Panc1 (cell line): ENCODE data around the gene RASA3.

Experiments used
- POLR2AphosphoS5 ChIP-seq: IDR thresholded peaks from 2 replicates; pipeline ENCODE4 v1.6.1; 2012; ENCODE audit warnings: mild to moderate bottlenecking, low read depth, low read length, moderate library complexity
- SIN3A ChIP-seq: IDR thresholded peaks from 2 replicates; pipeline ENCODE4 v1.6.1; 2012; ENCODE audit warnings: low read depth, mild to moderate bottlenecking, low read length, moderate library complexity, borderline replicate concordance; ENCODE audit not compliant: insufficient read depth
- TCF7L2 ChIP-seq: IDR thresholded peaks from 2 replicates; pipeline ENCODE4 v1.6.1; 2011; ENCODE audit warnings: mild to moderate bottlenecking, low read depth, low read length, inconsistent platforms
- TF ChIP-seq, protein P1 (sequence below): fragments of 450-650 bp; IDR thresholded peaks from 2 replicates; pipeline ENCODE4 v1.5.1; 2017; ENCODE audit warnings: mild to moderate bottlenecking
- TF ChIP-seq, protein P2 (sequence below), 2 experiments: IDR thresholded peaks; 2 replicates each; pipeline ENCODE4 v1.6.1; 2011 to 2012; ENCODE audit warnings: low read depth in 2 of 2, control low read depth in 1 of 2, low read length in 1 of 2, mild to moderate bottlenecking in 1 of 2, moderate library complexity in 1 of 2; ENCODE audit not compliant: insufficient read depth in 1 of 2

DNA sequence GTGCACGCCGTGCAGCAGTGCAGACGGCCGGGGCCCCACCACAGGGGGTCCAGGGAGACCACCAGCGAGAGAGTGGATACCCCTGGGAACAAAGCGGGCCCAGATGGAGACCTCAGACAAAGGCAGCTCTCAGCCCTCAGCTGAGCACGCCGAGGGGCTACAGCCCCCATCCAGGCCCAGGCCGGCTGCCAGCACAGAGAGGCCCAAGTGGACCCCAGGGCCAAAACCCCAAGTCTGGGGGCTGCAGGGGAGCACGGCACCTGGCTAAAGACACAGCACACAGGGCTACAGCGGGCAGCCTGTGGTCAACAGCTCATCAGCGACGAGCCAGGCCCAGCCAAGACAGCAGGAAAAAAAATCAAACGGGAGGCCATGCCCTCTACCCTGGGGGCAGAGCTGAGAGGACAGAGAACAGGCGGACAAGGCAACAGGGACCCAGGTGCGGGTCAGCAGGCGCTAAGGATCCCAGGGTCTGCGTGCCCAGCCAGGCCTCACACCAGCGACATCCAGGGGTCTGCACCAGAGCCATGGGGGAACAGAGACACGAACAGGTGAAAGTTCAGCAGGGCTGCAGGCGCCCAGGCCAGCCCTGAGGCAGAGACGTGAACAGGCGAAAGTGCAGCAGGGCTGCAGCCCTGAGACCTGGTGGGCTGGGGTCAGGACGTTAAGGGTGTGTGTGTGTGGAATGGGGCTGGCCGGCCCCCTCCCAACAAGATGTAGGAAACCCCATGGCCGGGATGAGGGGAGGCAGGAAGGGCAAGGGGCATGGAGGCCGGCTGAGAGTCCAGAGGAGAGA lies 34.3 kb downstream of the RASA3 start:
- TF ChIP-seq, protein P1, sequence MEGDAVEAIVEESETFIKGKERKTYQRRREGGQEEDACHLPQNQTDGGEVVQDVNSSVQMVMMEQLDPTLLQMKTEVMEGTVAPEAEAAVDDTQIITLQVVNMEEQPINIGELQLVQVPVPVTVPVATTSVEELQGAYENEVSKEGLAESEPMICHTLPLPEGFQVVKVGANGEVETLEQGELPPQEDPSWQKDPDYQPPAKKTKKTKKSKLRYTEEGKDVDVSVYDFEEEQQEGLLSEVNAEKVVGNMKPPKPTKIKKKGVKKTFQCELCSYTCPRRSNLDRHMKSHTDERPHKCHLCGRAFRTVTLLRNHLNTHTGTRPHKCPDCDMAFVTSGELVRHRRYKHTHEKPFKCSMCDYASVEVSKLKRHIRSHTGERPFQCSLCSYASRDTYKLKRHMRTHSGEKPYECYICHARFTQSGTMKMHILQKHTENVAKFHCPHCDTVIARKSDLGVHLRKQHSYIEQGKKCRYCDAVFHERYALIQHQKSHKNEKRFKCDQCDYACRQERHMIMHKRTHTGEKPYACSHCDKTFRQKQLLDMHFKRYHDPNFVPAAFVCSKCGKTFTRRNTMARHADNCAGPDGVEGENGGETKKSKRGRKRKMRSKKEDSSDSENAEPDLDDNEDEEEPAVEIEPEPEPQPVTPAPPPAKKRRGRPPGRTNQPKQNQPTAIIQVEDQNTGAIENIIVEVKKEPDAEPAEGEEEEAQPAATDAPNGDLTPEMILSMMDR = no peak
- no peak for TF ChIP-seq POLR2AphosphoS5
- no peak for TF ChIP-seq SIN3A
- TF ChIP-seq, protein P2, sequence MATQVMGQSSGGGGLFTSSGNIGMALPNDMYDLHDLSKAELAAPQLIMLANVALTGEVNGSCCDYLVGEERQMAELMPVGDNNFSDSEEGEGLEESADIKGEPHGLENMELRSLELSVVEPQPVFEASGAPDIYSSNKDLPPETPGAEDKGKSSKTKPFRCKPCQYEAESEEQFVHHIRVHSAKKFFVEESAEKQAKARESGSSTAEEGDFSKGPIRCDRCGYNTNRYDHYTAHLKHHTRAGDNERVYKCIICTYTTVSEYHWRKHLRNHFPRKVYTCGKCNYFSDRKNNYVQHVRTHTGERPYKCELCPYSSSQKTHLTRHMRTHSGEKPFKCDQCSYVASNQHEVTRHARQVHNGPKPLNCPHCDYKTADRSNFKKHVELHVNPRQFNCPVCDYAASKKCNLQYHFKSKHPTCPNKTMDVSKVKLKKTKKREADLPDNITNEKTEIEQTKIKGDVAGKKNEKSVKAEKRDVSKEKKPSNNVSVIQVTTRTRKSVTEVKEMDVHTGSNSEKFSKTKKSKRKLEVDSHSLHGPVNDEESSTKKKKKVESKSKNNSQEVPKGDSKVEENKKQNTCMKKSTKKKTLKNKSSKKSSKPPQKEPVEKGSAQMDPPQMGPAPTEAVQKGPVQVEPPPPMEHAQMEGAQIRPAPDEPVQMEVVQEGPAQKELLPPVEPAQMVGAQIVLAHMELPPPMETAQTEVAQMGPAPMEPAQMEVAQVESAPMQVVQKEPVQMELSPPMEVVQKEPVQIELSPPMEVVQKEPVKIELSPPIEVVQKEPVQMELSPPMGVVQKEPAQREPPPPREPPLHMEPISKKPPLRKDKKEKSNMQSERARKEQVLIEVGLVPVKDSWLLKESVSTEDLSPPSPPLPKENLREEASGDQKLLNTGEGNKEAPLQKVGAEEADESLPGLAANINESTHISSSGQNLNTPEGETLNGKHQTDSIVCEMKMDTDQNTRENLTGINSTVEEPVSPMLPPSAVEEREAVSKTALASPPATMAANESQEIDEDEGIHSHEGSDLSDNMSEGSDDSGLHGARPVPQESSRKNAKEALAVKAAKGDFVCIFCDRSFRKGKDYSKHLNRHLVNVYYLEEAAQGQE (IDR thresholded peaks at IDR 0.05; ENCODE audit: insufficient read depth in 1 of 2, low read depth in 2 of 2, low read length in 1 of 2) = no peak
- TF ChIP-seq TCF7L2 = no peak
